GM18868 (cell line): Measurements from ENCODE around the gene INF2.

ENCODE experiments used
- ATAC-seq: cut with Tn5 transposase; IDR thresholded peaks from one replicate; pipeline ENCODE4 v1.9.1; 2021; ENCODE audit warnings: mild to moderate bottlenecking, moderate library complexity; ENCODE audit not compliant: unreplicated experiment

Gene INF2

GRCh38 chr14:104687601-104688504 lies 1.6 kb upstream of the INF2 start:
- no peak for ATAC-seq

GRCh38 chr14:104688505-104689108 lies 811 bp upstream of the INF2 start:
- no peak for ATAC-seq

GRCh38 chr14:104689881-104690711 lies 678 bp downstream of the INF2 start:
- ATAC-seq = peak; percentile 19

GRCh38 chr14:104690861-104691455 lies 1.5 kb downstream of the INF2 start:
- no peak for ATAC-seq

- no peak for ATAC-seq
These were observed 2.3 kb downstream of the INF2 start for GRCh38 chr14:104691546-104692260.

GRCh38 chr14:104692261-104692938 lies 3.0 kb downstream of the INF2 start:
- no peak for ATAC-seq

- ATAC-seq = no peak
These were observed 3.5 kb downstream of the INF2 start for GRCh38 chr14:104692939-104693315.

GRCh38 chr14:104693482-104694431 lies 4.3 kb downstream of the INF2 start:
- no peak for ATAC-seq

- no peak for ATAC-seq
These were observed 5.1 kb downstream of the INF2 start for GRCh38 chr14:104694475-104694950.

- ATAC-seq = no peak
These were observed 5.7 kb downstream of the INF2 start for GRCh38 chr14:104694991-104695659.

- ATAC-seq = no peak
These were observed 6.2 kb downstream of the INF2 start for GRCh38 chr14:104695660-104696000.

- no peak for ATAC-seq
These were observed 7.4 kb downstream of the INF2 start for GRCh38 chr14:104696671-104697316.

GRCh38 chr14:104697317-104697703 lies 7.9 kb downstream of the INF2 start:
- no peak for ATAC-seq

- ATAC-seq = no peak
These were observed 8.6 kb downstream of the INF2 start for GRCh38 chr14:104697892-104698583.

- ATAC-seq = no peak
These were observed 9.4 kb downstream of the INF2 start for GRCh38 chr14:104698688-104699425.

GRCh38 chr14:104699426-104699748 lies 10.0 kb downstream of the INF2 start:
- ATAC-seq = no peak

GRCh38 chr14:104700225-104700651 lies 10.8 kb downstream of the INF2 start:
- no peak for ATAC-seq
